HTERT RPE-1 (cell line): ENCODE measurements around the gene FAM124A.

Experiments used
- in situ Hi-C: fragments of 300-500 bp; cut with MboI; formaldehyde crosslinking; loops from 4 replicates; pipeline ENCODE4 v1.14.3; 2020; ENCODE audit warnings: low sequenced_read_pairs

FAM124A gene

DNA sequence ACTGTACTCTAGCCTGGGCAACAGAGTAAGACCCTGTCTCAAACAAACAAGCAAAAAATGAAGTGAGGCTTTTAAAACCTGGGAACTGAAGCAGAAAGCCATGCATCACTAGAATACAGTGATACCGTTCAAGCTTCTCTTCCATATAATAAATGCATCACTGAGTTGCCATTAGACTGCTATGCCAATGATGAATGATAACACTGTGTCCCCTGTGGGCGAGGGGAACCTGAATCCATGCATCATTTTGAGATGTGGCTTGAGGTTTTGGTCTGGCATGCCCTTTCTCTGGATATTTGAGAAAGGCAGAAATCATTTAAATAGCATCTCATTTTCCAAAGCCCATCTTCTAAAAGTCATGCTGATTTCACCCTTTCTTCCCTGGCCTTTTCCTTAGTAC is 1.5 kb upstream of the FAM124A start:
- in situ Hi-C loops, result no loop called here

DNA sequence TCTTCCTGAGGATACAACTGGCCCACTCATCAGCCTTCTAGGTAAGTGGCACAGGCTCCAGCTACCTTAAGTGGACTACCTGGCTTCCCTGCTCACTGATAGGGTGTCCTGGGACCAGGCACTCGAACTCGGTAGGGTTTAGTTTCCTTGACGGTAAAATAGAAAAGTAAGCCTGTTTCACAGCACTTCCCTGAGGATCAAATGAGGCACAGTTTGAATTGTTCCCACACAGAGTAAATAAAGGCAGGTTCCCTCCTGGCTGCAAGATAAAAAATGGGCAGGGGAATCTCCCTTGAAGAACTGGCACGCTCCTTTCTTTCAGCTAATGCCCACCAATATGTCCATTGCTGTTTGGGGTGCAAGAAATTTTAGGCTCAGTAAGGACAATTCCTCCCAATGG is 1.1 kb upstream of the FAM124A start:
- in situ Hi-C loops, result no loop called here

DNA sequence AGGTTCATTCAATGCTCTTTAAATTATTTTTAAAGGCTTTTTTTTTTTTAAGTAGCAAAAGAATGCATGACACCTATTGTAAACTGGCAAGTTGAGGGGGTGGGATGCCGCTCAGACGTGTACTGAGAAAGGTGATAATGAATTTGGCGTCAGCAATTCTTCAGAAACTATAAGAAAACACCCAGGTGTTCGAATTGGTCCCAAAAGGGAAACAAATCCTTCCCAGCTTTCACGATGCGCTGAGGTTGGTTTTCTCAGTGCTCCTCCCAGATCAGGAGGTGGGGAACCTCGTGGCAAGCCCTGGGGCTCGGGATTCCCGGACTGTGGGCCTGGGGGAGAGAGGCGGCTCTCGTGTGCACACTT is 543 bp upstream of the FAM124A start:
- in situ Hi-C loops, result no loop called here

DNA sequence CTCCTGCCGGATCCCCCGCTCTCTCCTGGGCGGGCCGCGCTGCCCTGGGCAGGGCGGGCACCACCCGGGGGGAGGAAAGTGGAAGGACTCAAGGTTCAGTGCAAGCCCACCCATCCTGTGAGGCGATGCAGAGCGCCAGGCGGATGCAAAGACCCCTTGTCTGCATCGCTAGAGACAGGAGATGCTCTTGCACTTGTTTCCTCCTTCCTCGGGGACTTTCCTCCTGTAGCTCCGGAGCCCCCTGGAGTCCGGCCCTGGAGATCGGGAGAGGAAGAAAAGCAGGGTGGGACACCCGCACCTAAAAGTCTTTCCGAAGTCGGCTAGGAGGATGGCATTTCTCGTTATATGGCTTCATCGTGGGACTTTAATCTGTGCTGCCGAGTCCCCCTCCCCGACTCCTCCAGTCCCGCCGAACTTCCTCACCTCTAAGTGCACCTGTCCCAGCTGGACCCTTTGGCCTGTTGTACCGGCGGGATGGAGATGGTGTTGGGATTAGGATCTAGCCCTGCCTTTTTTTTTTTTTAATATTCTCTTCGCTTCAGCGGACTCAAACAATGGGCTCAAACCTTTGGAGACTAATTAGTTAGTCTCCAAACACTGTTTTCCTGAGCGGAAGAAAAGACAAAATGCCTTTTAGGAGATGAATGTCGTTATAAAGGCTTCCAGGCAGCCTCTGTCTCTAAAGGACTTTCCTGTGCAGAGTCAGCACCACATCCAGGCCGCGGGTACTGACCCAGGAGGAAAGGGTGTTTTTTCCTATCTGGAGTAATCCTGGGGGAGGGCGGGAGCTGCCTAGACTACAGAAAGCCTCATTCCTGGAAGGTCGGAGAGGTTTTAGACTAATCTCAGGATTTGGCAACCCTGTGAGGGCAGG is 725 bp downstream of the FAM124A start:
- in situ Hi-C loops, result no loop called here

DNA sequence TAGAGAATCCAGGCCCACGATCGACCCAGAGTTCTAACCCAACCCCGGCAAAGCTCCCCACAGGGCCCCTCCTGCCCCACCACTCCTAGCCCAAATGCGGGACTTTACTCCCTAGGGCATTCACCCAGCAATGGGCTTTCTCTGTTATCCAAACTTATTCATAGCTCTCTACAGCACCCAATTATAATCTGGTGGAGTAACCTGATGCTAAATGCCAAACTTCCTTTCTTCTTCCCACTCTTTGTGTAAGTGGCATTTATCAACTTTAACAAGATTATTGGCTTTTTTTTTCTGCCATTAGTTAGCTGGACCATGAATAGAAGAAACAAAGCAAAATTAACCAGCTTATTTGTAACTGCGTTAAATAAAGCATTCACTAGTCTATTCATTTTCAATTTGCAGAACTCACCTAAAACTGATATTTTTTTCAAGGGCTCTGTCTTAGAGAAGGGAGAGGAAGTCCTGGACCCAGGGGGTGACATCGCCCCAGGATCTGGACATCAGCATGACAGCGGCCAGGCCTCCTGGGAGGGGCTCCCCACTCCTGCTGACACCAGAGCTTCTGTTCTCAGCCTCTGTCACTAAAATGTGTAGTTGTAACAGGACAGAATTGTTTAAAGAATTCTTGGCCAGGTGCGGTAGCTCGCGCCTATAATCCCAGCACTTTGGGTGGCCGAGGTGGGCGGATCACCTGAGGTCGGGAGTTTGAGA is 1.5 kb downstream of the FAM124A start:
- in situ Hi-C loops, result no loop called here

DNA sequence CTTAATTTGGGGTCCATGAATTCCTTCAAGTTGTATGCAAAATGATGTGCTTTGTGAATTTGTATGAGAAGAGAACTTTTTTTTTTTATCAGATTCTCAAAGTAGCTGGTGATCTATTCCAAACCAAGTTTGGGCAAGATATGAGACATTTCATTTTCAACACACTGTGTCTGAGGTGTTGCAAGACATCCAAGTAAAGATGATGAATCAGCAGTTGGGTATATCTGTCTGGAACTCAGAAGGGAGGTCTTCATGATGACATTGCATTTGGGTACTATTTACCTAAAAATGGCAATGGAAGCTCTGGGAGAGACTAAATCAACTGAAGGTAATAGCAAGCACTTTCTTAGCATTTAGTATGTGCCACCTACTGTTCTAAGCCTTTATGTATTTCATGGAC is 2.8 kb downstream of the FAM124A start:
- in situ Hi-C loops, result no loop called here

DNA sequence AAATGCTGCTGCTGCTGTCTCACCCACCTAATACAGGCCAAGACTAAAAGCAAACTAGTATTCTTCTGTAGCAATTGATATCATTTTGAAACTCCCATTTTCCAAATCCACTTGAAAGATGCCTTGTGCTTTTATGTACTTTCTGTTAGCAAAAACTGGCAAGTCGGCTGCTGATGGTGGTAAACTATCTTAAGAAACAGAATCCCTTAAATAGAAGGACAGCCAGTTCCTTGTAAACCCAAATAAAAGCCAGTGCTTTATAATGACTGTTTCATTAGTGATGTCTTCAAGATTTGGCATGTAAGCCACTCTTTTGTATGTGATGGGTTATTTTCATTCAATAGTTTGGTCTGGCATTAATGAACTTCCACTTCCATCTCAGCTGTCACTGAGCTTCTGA is 5.2 kb downstream of the FAM124A start:
- in situ Hi-C loops, result no loop called here

DNA sequence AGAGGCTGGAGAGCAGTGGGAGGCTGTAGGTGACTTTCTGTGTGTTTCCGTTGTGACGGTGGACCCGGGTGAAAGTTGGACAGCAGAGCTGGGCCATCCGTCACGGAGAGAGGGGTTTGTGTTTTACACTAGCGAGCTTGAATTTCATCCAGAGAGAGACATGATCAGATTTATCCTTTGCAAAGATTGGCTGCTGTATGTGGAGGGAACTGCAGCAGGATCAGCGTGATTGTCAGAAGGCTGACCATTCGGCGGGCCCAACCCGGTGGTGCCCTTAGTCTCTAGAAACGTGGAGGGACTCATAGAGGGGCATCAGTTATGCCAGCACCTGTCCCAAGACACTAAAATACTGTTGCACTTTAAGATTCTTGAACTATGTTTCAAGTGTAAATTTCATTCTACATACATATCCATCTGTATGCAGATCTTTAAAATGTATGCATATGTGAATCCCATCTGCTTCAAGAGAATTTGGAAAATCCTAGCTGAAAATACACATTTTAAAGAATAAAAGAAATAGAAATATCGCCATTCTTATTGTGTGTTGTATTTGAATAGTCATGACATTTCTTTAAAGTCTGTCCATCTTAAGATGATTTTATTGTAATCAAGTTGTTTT is 7.0 kb downstream of the FAM124A start:
- in situ Hi-C loops, result no loop called here

DNA sequence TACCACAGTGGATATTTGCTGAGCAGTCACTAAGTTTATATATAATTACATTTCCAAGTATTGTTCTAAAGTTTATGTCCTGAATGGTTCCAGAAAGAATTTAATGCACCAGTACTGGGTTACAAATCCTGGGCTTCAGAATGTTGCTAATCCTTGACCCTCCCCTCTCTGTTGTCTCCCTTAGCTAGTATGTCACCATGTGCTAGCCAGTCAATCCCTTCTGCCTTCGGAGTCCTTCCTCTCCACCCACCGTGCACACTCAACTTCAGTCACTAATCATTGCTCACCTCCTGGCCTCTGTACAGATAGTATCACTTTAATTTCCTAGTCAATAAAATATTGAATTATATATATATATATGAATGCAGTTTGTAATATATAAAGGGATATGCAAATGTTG is 7.5 kb downstream of the FAM124A start:
- in situ Hi-C loops, result no loop called here

DNA sequence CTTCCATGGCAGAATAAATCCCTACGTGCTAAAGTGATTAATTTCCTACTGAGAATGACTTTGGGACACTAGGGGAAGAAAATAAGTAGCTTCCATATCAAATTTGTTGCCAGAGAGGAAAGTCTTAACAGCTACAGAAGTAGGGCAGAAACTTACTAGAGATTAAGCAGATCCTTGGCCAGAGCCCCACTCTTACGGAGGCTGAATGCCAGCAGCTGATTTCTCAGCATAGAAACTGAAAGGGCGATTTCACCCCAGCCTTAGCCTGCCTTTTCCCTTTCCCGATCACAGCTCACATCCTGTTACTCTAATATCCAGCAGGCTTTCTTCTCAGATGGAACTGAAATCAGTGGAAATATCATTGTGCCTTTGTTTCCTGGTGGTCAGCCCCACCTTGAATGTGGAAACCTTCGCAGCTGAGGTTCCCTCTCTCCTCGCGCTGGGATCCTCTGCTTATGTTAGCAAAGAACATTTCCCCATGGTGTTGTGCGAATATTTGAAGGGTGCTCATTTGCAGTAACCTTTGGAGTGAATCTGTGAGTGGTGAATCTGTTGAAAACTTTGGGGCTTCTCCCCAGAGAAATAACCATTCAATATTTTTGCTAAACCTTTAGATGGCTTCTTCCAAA is 8.4 kb downstream of the FAM124A start:
- in situ Hi-C loops, result no loop called here

DNA sequence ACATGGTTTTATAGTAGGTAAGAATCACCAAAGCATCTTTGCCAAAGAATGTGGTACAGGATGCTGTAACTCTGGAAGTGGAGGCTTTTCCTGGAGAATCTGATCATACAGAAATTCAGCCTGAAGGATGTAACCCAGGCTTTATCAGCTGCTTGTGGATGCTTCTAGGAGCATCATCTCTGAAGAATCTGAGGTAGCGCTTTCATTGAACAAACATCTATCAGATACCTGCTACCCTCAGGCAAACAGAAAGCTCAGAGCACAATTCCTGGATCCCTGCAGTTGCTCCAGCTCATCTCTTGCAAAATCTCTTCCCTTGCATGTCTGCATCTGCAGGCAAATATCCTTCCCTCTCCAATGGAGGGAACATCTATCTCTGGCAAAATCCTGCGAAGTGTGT is 9.3 kb downstream of the FAM124A start:
- in situ Hi-C loops, result no loop called here

DNA sequence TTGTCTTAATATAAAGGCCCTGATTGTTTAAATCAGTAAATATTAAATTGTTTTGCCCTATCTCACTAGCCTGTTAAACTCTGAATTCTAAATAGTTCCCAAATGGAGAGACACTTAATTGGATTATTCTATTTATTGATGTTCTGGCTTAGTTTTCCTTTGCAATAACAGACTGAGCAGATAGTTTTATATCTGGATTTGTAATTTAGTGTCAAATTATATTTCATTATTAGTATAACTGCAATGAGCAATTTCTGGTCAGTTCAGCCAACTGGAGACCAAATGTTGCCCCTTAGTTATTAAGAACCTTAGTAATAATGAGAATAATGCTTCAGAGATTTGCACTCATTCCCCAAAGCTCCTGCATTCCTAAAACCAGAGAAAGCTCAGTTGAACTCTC is 10.1 kb downstream of the FAM124A start:
- in situ Hi-C loops, result no loop called here

DNA sequence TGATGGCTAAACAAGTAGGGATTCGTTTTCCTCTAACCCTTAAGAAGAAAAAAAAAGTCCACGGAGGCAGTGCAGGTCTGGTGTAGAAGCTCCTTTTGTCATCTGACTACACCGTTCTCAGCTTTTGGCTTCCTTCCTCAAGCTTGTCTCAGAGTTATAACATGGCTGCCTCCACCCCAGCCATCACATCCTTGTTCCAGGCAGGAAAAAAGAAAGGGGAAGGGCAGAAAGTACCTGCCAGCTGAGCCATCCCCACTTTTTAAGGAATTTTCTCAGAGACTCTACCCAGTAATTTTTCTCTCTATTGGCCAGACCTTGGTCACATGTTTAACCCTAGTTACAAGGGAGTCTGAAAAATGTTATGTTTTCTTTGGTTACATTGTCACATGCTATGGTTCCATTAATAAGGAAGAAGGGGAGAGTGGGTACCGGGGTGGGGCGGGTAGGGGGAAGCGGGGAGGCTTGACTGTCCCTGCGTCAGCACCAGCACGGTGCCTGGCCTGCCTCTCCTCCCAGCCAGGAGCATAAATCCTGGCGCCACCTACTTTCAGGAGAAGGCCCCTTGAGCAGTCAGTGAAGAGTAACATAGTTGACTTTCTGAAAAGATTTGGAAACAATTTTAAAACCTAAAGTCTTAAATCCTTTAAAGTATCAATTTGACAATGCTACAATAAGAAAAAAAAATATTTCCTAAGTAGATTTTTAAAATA is 11.1 kb downstream of the FAM124A start:
- in situ Hi-C loops, result no loop called here

DNA sequence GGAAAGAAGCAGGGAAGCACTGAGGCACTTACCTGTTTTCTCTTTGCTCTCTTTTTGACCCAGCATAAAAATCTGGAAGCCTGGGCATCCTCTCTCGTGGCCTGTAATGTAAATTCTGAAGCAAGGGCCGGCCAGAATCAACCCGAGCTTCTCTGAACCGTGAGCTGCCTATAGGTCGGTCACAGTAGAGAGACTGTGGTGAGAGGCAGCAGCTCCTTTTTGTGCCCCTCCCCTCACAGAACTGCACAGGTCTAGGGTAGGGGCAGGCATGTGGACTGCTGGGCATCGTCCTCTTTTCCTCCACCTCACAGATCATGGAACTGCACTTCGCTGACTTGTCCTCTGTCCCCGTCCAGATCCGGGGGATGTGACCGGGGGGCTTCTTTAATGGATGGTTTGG is 12.5 kb downstream of the FAM124A start:
- in situ Hi-C loops, result no loop called here

DNA sequence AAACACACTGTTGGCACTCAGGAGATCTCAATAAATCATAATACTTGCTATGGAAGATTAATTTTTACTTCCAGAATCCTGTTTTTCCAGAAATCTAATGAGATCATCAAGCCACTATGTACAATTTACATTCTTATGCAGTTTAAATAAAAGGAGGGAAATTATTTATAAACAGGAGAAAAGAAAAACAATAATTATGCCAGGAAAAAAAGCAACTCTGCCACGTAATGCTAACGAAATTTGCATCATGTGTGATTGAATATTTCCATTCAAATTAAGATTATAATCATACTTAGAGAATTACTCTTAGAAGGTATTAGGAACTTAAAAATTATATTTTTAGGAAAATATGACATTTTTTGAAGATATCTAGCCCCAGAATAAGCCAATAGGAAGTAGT is 13.0 kb downstream of the FAM124A start:
- in situ Hi-C loops, result no loop called here

DNA sequence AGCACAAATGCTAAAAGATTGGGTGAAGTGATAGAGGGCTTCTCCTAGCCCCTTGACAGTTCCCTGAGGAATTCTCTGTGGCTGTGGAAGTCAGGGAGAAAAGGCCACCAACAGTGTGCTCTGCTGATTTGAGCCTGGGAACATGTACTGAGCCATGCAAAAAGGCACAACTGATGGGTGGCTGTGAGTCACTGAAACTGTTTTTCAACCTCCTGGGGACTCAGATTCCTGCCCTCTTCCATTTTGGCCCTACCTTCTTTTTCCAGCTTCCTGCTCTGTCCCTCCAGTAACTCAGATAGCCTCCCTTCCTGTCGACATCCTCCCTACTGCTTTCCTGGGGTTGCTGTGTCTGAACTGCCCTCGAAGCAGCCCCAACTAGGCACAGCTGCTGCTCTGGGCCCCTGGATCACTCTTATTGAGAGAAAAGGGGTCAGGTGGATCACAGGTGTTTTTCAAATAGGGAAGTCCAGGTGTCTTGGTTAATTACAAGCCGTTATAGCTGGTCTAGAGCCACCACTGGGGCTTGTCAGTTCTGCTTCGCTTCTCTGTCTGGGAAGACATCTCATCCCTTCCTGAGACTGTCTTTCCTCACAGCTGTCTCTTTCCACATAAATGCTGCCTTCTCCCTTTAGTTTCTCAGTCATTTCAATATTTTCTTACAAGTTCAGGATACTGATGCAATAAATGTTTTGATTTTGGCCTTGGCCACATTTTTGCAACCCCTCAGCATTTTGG is 13.7 kb downstream of the FAM124A start:
- in situ Hi-C loops, result no loop called here

DNA sequence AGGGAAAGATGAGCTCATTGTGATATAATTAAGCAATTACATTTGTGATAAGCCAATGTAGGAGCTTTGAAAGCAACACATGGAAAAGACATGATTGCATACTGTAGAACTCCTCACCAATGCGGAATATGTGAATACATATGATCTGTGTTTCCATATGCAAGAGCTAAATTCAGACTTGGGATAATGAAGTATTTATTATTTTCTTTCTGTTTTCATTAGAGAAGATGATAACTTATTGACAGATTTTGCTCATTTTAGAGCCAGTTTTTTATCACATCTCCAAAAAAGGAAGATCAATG is 14.2 kb downstream of the FAM124A start:
- in situ Hi-C loops, result no loop called here

DNA sequence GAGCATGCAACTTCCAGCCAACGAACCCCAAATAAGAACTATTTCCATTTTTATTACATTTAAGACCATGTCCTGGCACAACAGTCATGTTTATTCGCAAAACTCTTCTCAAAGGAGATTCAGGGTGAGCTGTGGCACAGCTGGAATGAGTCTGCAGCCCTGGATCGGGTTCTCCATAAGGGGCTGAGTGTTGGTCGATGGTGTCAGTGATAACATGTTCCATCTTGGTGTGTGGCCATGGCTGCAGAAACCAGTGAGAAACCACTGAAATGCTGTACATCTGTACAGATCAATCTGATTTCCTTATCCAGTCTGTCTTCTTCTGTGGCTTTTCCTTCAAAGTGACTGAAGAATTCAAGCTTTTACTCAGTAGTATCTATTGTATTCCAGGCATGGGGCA is 15.2 kb downstream of the FAM124A start:
- in situ Hi-C loops, result no loop called here

DNA sequence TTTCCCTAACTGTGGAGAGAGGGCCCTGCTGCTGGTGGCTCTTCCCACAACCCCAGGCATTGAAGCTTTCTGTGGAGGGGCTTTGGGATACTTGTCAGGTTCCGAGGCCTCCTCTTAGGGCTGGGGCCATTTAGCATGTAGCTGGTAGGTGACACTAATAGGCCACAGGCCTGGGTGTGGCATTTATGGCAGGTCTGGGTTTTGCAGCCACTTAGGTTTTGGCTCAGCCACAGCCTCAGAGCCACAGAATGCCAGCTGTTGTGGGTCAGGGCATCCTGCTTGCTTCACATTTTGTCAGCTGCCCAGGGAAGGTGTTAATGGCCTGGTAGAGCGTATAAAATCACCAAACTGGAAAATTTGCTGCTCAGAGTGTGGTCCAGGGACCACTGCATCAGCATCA is 15.7 kb downstream of the FAM124A start:
- in situ Hi-C loops, result no loop called here

DNA sequence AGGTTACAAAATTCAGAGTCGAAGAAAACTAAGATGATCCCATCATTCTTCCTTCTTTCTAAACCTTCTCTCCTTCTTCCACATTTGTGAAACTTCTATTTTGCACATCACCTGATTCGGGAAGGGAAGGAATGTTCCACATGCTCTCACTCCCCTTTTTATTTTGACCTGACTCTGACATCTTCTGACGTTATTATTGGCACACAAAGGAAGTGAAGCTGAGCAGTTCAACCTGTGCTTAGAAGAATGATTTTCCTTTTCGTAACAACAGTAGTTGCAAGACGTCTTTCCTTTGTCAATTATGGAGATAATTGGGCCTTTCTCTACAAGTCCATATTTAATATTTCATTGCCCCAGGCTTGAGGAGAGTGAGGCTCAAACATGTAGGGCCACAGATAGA is 18.0 kb downstream of the FAM124A start:
- in situ Hi-C loops, result no loop called here

DNA sequence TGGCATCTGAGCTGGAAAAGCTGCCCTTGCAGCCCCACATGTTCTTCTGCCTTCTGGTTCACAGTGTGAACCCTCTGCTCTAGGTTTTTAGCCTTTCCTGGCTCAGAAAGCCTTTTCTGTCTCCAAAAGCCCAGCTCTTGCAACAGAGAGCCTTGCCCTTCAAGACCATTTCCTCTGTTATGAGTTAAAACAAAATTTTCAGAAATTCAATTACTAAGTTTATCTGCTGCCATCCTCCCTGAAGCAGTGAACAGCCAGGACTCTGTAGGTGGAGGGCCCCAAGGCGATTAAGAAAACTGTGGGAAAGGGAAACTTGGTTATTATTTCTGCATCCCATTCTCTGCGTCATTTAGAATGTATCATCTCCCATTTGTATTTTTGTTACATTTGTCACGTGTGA is 18.8 kb downstream of the FAM124A start:
- in situ Hi-C loops, result no loop called here
